HG02571 (cell line): ENCODE measurements around the gene NOTCH1.

Experiments used
- ATAC-seq: cut with Tn5 transposase; IDR thresholded peaks from one replicate; pipeline ENCODE4 v1.9.1; 2021; ENCODE audit warnings: mild to moderate bottlenecking, moderate library complexity; ENCODE audit not compliant: unreplicated experiment

The NOTCH1 gene

GRCh38 chr9:136470792-136471469, 74.9 kb downstream of the NOTCH1 start:
- no peak for ATAC-seq

- no peak for ATAC-seq
These were observed 75.5 kb downstream of the NOTCH1 start for GRCh38 chr9:136470356-136470755.

DNA sequence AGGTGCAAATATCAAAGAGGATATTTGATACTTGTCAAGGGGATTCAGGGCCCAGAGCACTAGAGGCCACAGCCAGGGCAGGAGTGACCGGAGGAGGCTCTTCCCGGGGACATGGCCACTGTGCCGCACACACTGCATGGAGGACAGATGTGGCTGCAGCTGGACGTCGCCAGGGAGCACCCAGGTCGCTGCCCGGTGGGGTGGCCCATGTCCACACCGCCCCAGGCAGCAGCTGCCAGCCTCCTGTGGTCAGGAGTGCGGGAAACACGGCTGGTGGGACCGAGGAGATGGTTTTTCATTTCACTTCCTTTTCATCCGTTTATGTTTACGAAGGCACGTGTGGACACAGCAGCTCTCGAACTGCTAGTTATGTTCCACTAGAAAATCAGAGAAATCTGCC, 78.1 kb downstream of the NOTCH1 start:
- ATAC-seq: no peak

- ATAC-seq: no peak
These were observed 79.7 kb downstream of the NOTCH1 start for GRCh38 chr9:136466155-136466541.

- ATAC-seq: no peak
These were observed 80.2 kb downstream of the NOTCH1 start for GRCh38 chr9:136465500-136466154.

DNA sequence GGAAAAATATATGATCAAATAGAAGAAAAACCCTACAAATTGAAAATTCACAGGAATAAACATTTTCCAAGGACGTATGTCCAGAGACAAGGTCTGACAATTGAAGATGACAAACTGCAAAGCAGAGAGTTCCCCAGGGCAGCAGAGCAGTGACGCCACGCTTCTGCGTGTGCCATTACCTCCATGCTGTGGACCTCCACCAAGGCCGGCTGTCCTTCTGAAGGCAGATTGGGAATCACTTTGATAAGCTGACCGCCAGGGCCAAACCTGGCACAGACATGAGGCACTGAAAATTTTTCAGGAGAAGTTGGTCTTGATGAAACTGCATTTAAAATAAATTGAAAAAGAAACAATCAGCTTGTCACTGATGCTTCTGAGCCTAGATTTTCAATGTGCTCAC, 81.6 kb downstream of the NOTCH1 start:
- no peak for ATAC-seq

DNA sequence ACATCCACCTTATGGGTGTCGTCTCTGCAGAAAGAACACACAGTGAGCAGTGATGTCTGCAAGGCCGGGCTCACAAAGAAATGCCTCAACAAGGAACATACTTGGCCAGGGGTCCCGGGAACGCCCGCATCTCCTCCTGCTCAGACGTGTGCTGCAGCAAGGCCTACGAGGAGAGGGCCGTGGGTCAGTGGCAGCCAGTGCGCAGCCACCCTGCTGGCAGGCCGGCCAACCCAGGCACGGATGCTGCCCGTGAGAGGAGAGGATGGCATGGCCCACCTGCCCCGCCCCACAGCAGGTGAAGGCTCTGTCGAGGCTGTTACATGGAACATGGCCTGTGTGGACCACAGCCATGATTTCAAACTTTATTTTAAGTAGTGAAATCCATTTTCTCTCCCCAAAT, 82.3 kb downstream of the NOTCH1 start:
- ATAC-seq: no peak

DNA sequence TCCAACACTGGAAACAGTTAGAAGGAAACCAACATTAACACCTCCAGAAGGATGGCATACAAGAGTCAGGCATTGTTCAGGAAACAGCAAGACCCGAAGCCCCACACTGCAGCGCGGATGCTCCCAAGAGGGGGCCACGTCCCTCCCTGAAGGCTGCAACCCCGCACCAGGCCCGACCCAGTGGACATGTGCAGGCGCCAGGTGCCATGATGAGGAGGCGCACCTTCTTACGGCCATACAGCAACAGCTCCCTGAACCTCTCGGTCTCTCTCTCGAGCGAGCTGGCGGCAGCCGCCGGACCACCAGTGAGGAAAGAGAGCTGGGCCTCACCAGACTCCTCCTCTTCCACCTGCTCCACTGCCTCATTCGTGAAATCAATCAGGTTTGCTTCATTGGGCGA, 83.2 kb downstream of the NOTCH1 start:
- no peak for ATAC-seq

GRCh38 chr9:136460772-136461325, 85.0 kb downstream of the NOTCH1 start:
- no peak for ATAC-seq

GRCh38 chr9:136459425-136459824, 86.4 kb downstream of the NOTCH1 start:
- no peak for ATAC-seq

GRCh38 chr9:136457326-136457725, 88.5 kb downstream of the NOTCH1 start:
- ATAC-seq: no peak

- no peak for ATAC-seq
These were observed 89.6 kb downstream of the NOTCH1 start for GRCh38 chr9:136456258-136456657.

GRCh38 chr9:136455043-136456002, 90.5 kb downstream of the NOTCH1 start:
- no peak for ATAC-seq

- ATAC-seq: no peak
These were observed 91.6 kb downstream of the NOTCH1 start for GRCh38 chr9:136454026-136454796.

DNA sequence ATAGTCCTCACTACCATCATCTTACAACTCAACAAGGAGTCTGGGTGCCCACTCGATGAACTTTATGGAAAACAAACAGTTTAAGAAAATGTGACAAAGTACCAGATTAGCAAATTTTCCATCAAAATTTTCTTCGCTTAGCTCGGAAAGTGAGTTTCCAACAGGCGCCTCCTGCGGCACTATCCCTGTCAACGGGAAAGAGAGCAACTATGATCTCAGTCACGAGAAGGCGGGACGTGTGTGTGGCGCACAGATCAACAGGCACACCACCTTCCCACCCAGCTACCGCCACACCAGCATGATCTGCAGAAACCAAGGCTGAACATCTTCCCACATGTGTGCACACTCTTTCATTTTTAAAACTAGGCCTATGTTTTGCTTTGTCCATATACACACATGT, 92.5 kb downstream of the NOTCH1 start:
- ATAC-seq: no peak

DNA sequence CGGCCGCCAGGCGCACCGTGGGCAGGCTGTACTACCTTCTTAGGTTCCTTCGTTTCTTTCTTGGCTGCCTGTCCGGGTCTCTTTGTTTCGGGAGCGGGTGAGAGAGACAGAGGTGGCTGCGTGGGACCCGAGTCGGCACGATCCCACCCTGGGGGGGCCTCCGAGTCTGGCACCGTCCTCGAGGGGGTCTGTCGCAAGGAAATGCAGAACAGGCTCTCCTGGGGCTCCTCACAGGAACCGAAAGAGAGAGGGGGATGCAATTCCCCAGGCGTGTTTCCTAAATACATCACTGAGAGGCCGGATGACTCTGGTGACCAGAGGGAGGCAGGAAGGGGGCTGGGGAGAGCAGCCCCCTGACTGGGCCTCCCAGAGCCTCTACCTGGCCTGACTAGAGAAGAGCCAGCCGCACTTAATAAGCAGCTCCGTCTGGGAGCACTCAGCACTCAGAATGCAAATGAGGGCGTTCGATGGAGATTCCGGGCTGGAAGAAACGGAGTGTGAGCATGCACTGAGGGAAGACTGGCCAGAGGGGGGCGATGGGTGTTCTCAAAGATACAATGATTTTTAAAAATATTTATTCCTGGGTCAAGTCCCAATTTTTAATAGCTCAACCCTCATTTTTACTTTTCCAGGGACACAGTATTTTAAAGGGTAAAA, 94.5 kb downstream of the NOTCH1 start:
- no peak for ATAC-seq

DNA sequence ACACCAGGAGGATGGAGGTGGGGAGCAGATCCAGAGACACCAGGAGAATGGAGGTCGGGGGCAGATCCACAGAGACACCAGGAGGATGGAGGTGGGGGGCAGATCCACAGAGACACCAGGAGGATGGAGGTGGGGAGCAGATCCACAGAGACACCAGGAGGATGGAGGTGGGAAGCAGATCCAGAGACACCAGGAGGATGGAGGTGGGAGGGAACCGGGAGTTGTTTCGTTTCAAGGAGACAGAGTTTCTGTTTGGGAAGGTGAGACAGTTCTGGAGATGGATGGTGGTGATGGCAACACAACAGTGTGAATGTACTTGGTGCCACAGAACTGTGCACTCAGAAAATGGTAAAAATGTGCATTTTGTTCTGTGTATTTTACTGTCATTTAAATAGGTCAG, 97.2 kb downstream of the NOTCH1 start:
- no peak for ATAC-seq

- no peak for ATAC-seq
These were observed 98.6 kb downstream of the NOTCH1 start for GRCh38 chr9:136447173-136447778.

DNA sequence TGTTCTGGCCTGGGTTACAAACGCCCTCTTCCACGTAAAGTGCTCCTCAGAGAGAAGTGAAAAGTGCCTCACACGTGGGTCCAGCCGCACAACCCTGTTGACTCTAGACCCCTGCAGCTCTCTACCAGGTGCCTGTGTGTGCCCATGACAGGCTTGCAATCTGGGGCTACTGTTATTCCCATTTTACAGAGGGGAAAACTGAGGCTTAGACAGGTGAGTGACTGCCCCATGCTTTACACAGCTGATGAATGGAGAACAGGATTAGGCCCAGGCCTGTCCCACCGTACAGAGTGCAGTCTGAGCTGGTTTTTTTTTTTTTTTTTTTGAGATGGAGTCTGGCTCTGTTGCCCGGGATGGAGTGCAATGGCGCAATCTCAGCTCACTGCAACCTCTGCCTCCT, 100.0 kb downstream of the NOTCH1 start:
- ATAC-seq: no peak
